Caki2 (cell line): ENCODE results near the gene ACSM2A. TPM values are rescaled to one million over a fixed set of nuclear protein-coding genes. Genes with fewer than 3 reads are reported as not detected.
"Not testable (repeated sequence)": the region's sequence is repeated elsewhere in the genome, so short reads cannot be mapped to it uniquely, and the experiment has no call there.

Experiments
- DNase-seq: peaks from one replicate; pipeline ENCODE4 v3.0.0-alpha.2; 2015; ENCODE audit warnings: low read depth
- in situ Hi-C: cut with HindIII; loops from 2 replicates; pipeline ENCODE4 v1.10.0; 2016; ENCODE audit warnings: low sequenced_read_pairs, low pct_unique_long_range_greater_than_20kb, mixed read lengths
- total RNA-seq: library from RNA; depleted of rRNA; stranded (reverse); fragments of >200 nt; shearing (Covaris generic); gene quantifications from 2 replicates; pipeline ENCODE4 v1.2.3, GENCODE V29; 2014; ENCODE audit warnings: low replicate concordance

Gene ACSM2A
- total RNA-seq, 1 experiment from 2014 or later: not detected

DNA sequence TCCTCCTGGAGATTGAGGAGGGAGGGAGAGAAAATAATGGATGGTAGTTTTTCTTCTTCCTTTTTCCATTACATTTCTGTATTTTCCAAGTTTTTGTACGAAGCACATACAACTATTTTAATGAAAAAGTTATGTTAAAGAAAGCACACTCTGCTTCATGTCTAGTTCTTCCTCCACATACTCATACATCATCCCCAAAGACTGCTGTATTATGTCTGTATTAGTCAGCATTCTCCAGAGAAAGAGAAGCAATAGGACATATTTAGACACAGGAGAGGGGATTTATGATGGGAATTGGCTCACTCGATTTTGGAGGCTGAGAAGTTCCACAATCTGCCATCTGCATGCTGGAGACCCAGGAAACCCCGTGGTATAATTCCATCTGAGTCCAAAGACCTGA lies 10.1 kb upstream of the ACSM2A start:
- in situ Hi-C loops: no loop called here
- DNase-seq: peak; percentile 37

DNA sequence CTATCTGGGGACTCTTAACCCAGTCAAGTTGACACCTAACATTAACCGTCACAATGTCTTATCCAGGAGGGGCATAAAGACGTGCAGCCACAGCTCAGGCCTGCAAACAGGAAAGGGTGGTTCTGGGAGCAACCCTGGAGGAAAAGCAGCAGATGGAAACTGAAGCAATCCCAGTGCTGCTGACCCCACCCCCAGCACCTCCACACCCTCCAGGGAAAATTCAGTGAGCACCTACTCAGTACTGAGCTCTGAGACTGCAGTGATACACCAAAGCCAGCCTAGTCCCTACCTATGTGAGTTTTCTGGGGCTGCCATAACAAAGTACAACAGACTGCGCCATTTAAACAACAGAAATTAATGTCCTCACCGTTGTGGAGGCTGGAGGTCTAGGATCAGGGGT lies 9.5 kb upstream of the ACSM2A start:
- in situ Hi-C loops, DNase-seq: not testable (repeated sequence)

DNA sequence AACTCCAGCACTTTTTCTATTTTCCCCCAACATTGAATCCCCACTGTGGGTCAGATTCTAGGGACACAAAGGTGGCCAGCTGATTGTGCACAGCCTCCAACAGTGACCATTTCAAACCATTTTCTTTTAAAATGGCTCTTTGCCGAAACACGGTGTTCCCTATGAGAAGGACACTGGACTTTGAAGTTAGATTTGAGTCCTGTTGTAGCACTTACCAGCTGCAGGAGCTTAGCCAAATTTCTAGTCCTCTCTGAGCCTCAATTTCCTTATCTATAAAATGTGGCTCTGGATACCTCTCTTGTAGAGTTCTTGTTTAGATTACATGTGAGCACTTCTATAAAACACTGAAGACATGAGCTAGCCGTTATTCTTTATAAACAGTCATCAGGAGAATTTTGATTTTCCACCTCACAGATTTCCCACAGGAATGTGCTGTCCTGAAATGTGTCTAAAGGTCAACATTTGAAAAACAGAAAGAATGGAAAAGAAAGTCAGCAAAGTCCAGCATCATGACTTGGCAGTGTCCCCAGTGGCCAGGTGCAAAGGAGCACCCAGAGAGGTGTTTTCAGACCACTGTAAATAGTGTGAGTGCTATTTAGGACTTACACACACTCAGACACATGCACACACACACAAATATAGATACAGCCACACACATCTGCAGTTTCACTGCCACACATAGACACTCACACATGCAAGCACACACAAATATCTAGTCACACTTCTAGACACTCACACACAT lies 4.5 kb upstream of the ACSM2A start:
- DNase-seq, in situ Hi-C loops: not testable (repeated sequence)

DNA sequence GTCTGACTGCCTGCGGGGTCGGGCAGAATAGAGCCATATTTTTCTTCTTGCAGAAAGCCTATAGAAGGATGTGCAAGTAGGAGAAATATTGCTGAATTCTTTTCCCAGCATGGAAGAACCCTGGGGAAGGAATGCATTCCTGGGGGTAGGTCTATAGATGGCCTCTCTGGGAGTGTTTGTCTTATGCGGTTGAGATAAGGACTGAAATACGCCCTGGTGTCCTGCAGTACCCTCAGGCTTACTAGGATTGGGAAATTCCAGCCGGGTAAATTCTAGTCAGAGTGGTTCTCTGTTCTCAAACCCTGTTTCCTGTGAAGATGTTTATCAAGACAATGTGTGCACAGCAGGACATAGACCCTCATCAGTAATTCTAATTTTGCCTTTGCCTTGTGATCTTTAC lies 2.3 kb downstream of the ACSM2A start:
- in situ Hi-C loops, DNase-seq: not testable (repeated sequence)

DNA sequence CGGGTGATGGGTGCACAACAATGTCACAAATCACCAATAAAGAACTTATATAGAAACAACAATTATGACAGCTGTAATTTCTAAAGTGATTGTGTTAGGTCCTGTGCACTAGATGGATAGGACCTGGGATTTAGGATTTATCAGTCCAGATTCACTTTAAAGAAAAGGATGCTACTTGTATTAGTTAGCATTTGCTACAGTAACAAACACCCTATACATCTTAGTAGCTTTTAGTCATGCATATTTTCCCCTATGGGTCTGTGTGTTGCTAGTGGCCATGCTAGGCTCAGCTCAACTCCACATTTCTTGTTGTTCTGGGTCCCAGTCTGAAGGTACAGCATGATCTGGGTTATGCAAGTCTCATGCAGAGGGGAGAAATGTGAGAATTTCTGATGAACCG lies 7.9 kb downstream of the ACSM2A start:
- in situ Hi-C loops, DNase-seq: not testable (repeated sequence)

DNA sequence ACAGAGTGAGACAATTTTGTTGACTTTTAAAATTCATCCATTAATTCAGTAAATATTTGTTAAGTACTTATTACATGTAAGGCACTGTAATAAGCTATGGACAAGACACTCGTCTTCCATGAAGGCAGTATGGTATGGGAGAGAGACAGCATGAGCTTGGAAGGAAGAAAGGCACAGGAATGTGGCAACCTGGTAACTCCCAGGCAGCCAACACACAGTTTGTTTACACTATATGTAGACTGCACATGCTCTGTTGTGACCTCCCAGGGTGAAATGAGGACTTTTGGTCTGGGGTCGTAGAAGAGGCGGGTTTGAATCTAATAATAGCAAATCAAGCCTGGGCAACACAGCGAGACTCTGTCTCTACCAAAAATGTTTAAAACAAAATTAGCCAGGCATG lies 9.0 kb downstream of the ACSM2A start:
- DNase-seq, in situ Hi-C loops: not testable (repeated sequence)

DNA sequence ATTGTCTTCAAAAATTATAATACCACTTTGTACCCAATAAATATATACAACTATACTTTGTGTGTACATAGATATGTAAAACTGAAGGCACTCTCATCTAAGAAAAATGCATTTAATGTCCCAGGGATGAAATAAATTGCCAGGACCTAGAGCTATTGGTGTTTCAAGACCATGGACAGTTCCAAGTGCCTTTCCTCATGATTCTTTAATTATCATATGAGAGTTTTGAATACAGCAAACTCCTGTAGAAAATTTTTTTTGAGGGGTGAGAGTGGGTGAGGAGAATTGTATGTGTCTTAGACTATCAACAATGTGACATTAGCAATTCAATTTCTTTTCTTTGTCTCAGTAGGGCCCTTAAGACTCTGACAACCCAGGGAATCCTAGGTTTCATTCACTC lies 17.6 kb downstream of the ACSM2A start:
- in situ Hi-C loops, DNase-seq: not testable (repeated sequence)

DNA sequence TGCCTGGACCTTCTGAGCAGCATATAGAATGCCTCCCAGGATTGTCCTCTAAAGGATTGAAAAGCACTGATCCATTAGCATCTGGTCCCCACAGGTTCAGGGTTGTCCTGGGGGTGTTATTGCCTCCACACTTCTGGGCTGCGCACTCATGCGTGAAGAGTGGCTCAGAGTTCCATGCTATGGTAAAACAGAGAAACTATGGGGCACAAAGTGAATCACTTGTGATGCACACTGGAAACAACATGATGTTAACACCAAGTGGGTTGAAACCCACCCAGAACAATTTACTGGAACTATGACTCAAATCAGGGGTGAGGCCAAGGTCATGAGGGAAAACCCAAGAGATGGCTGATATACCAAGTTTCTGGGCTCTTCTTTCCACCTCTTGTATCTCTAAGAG lies 18.6 kb downstream of the ACSM2A start:
- DNase-seq, in situ Hi-C loops: not testable (repeated sequence)

DNA sequence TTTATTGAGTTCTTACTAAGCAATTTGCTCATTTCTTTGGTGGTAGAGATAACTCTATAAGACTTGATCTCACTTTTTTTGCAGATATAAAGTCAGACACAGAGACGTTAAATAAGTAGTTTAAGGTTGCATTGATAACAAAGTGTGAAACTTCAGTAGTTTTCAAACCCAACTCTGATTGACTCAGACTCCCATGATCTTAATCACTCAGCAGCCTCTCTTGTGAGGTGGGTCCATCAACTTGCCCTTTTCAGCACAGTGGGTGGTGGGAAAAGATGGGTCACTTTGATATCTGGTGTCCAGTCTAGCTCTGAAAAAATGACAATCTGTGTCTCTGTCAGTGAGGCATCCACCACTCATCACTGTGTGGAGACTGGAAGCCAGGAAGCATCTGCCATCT lies 19.4 kb downstream of the ACSM2A start:
- in situ Hi-C loops: not testable (repeated sequence)

DNA sequence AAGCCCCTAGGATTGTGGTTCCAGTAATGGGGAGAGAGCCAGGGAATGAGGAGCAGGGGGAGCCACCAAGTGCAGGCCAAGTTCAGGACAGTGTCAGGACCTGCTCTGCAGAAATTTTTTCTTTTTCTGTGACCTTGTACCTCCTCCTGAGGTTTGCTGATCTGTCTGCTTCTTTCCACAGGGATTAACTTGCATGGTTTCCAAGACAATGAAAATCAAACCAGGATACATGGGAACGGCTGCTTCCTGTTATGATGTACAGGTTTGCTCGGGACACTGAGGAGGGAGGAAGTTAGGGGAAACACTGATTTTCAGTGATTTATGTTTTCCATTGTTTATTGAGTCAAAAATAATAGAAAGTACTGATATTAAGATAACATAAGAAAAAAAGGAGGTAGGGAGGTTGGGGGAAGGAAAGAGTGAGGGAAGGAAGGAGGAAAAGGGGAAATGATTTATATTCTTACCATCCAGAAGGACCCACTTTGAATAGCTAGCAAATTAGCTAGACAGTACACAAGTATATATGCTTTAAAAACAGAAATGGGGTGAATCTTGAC lies 25.9 kb downstream of the ACSM2A start:
- DNase-seq, in situ Hi-C loops: not testable (repeated sequence)

More for the DNA sequence above, 19.4 kb downstream of the ACSM2A start:
- not testable (repeated sequence) for DNase-seq

DNA sequence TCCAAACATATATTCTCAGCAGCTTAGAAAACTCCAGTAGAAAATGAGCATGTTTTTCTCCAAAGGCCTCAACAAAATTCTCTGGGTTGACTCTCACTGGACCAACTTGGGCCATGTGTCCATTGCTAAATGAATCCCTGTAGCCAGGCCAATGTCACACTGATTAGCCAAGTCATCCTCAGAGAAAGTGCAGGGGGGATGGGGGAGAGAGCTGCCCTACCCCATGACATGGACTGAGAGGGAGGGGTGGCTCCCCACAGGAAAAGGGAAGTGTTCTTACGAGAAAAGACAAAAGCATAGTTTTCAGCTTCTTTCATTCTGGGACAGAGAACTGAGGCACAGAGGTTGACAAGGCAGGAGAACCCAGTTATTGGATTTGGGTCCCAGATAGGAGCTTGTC lies 32.7 kb downstream of the ACSM2A start:
- in situ Hi-C loops, DNase-seq: not testable (repeated sequence)

DNA sequence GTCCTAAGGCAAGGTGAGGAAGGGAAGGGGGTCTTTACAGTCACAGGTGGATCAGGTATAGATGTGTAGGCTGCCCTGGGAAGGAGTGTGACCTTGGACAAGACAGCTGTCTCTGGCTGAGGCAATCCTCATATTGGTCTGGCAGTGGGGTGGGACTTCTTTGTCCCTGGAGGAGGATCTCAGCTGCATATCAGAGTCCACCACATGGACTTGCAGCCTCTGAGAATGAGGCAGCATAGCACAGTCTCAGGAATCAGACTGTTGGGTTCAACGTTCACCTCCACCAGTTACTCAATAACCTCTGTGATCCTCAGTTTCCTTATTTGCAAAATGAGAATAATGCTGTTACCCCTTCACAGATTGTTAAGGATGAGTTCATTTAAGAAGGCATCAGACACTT lies 33.4 kb downstream of the ACSM2A start:
- DNase-seq: no peak
- in situ Hi-C loops: no loop called here

DNA sequence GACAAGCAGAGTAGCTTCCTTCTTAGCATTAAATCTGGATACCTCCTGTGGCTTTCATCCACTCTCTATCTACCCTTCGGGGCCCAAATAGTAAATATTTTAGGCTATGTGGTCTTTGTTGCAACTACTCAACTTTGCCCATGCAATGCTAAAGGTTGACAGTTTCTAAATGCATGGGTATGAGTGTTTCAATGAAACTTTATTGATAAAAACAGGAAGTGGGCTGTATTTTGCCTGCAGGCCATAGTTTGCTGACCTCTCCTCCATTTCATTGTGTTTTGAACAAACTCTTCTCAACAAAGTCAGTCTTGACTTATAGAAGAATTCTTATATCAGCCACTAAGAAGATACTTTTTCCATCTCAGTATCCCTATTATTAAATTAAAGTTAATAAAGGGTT lies 34.1 kb downstream of the ACSM2A start:
- DNase-seq: no peak
- in situ Hi-C loops: no loop called here

DNA sequence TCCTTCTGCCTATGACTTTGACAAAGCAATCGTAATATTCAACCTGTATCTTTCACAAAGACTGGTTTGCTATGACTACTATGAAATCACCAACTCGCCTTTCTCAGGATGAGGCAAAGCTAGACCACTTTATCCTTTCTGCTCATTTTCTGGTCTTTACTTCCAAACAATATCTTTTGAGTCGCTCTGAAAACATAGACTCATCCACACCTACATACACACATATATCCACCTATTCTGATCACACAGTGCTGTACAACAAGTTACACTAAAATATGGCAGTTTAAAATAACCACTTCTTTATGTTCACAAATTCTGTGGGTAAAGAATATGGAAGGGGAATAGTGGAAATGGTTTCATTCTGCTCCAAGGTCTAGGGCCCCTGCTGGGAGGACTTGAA lies 39.7 kb downstream of the ACSM2A start:
- in situ Hi-C loops, DNase-seq: not testable (repeated sequence)

DNA sequence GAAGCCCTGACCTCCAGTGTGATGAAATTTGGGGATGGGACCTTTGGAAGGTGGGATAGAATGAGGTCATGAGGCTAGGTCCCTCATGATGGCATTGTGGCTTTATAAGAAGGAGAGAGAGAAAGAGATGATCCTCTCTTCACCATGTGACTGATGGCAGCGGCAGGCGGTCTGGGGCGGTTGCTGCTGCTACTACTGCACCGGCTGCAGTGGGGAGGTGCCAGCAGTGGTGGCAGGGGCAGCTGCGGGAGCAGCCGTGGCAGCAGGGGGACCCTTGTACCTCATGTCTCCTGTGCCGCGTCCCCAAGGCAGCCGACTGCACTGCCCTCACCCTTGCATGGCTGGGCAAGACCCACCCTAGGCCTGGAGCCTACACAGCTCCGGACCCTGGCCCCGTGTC lies 40.1 kb downstream of the ACSM2A start:
- in situ Hi-C loops, DNase-seq: not testable (repeated sequence)

DNA sequence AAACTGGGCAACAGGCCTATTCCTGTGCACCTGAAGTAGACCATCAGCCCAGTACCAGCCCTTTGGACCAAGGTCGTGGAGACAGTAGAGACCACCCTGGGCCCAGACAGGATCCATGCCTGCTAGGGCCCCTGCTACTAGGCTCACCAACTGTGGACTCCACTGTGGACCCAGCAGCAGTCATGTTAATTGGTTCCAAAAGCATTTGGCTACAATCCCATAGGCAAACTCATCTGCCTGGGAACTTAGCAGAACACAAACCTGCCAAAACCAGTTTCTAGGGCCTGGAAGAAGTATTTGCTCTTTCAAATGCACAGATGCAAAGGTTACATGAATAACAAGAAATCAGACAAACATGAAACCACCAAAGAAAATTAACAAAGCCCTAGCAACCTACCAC lies 53.1 kb downstream of the ACSM2A start:
- DNase-seq: no peak
- in situ Hi-C loops: no loop called here

DNA sequence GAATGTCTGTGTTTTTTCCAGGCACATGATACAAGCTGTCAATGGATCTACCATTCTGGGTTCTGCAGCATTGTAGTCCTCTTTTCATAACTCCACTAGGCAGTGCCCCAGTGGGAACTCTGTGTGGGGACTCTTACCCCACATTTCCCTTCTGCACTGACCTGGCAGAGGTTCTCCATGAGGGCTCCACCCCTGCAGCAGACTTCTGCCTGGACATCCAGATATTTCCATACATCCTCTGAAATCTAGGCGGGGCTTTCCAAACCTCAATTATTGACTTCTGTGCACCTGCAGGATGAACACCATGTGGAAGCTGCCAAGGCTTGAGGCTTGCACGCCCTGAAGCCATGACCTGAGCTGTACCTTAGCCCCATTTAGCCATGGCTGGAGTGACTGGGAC lies 56.0 kb downstream of the ACSM2A start:
- in situ Hi-C loops: no loop called here
- no peak for DNase-seq

DNA sequence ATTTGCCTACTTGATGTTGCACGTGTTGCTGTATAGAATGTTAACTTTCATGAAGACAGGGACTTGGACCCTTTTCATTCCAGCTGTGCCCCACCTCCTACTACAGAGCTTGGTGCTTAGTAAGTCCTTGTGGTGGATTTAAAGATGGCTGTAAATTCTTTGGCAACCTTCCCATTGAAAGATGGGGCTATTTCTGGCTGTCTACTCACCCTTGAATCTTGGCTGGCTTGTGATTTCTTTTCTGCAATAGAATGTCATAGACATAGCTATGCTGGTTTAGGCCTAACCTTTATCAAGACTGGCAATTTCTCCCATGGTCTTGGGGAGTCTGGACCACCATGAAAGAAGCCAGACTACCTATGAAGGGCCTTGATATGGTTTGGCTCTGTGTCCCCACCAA lies 59.0 kb downstream of the ACSM2A start:
- in situ Hi-C loops: no loop called here
- DNase-seq: no peak

DNA sequence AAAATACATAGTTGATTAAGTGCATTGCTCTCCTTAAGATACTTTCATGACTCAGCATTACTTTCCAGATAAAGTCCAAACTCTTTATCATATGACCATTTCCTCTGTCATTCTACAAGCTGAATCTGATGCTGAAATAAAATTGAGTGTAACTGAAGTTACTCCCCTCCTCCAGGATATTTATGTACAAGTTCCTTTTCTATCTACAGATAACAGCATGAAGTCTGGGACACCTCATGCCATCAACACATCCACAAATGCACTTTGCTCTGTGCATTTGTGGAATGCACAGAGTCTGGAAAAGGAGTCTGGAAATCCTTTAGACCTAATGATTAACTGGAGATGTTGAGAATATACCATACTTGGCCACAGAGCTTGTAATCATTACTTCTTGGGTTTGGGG lies 64.4 kb downstream of the ACSM2A start:
- in situ Hi-C loops: no loop called here
- DNase-seq: peak; percentile 45

DNA sequence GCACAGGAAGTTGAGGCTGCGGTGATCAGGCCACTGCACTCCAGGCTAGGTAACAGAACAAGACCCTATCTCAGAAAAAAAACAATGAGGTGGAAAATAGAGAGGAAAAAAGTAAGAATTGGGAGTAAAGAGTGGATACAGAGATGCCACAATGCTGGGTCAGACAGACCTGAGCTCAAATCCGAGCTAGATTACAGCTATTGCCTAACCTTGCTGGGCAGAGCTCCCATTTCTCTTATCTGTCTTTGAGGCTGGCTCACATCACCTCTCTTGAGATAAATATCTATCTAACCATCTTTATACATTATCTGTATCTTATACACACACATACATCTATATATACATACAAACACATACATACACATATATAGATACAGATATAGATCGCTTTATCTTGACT lies 65.8 kb downstream of the ACSM2A start:
- in situ Hi-C loops: no loop called here
- no peak for DNase-seq
